HAP-1 (cell line): ENCODE results near the gene MTA1.

Experiments
- DNase-seq, 2 experiments: peaks; one replicate each; pipeline ENCODE4 v3.0.0-alpha.2; 2016 to 2020; ENCODE audit warnings: low spot score in 2 of 2
- H3K27me3 ChIP-seq: fragments of 250-450 bp; sonication (Bioruptor Pico); 2 replicates; pipeline ENCODE4 v1.5.1; 2020; ENCODE audit warnings: low read depth, mild to moderate bottlenecking, moderate library complexity
- H3K36me3 ChIP-seq: fragments of 250-450 bp; sonication (Bioruptor Pico); replicated peaks from 2 replicates; pipeline ENCODE4 v1.5.1; 2020; ENCODE audit warnings: mild to moderate bottlenecking
- H3K4me1 ChIP-seq: fragments of 250-450 bp; sonication (Bioruptor Pico); 2 replicates; pipeline ENCODE4 v1.5.1; 2020; ENCODE audit warnings: mild to moderate bottlenecking
- H3K4me3 ChIP-seq: fragments of 250-450 bp; sonication (Bioruptor Pico); 2 replicates; pipeline ENCODE4 v1.5.1; 2020; ENCODE audit warnings: mild to moderate bottlenecking, moderate library complexity
- H3K9me3 ChIP-seq: fragments of 250-450 bp; sonication (Bioruptor Pico); 2 replicates; pipeline ENCODE4 v1.5.1; 2020; ENCODE audit warnings: mild to moderate bottlenecking, moderate library complexity
- in situ Hi-C: fragments of 300-500 bp; cut with MboI; formaldehyde crosslinking; loops from 3 replicates; pipeline ENCODE4 v1.14.3; 2020; ENCODE audit warnings: low sequenced_read_pairs, inconsistent platforms, mixed read lengths

Gene MTA1

GRCh38 chr14:105476097-105476830, 56.6 kb downstream of the MTA1 start:
- in situ Hi-C loops: no loop called here
- H3K4me1 ChIP-seq: peaks cover 14% of the 10 kb centered on the region
- H3K9me3 ChIP-seq: no peaks in the 10 kb centered on the region
- DNase-seq: no peak
- no peak overlapping the region for H3K4me3 ChIP-seq
- no peaks in the 10 kb centered on the region for H3K36me3 ChIP-seq
- H3K27me3 ChIP-seq: peaks cover 48% of the 10 kb centered on the region

- H3K4me3 ChIP-seq: no peak overlapping the region
- H3K4me1 ChIP-seq: peaks cover 19% of the 10 kb centered on the region
- in situ Hi-C loops: no loop called here
- H3K27me3 ChIP-seq: peaks cover 48% of the 10 kb centered on the region
- DNase-seq: no peak
- no peaks in the 10 kb centered on the region for H3K36me3 ChIP-seq
- no peaks in the 10 kb centered on the region for H3K9me3 ChIP-seq
These were observed 57.4 kb downstream of the MTA1 start for GRCh38 chr14:105476831-105477659.

GRCh38 chr14:105477660-105478397, 58.2 kb downstream of the MTA1 start:
- DNase-seq: no peak
- in situ Hi-C loops: no loop called here
- Histone ChIP-seq H3K4me1 (peaks cover 22% of the 10 kb centered on the region), H3K27me3 (peaks cover 48% of the 10 kb centered on the region), H3K9me3 (no peaks in the 10 kb centered on the region), H3K4me3 (no peak overlapping the region), H3K36me3 (no peaks in the 10 kb centered on the region)

- Histone ChIP-seq H3K4me3 (no peak overlapping the region), H3K9me3 (no peaks in the 10 kb centered on the region), H3K36me3 (no peaks in the 10 kb centered on the region), H3K27me3 (peaks cover 48% of the 10 kb centered on the region), H3K4me1 (peaks cover 19% of the 10 kb centered on the region)
- no peak for DNase-seq
- in situ Hi-C loops: no loop called here
These were observed 59.0 kb downstream of the MTA1 start for GRCh38 chr14:105478398-105479251.

- no peaks in the 10 kb centered on the region for H3K36me3 ChIP-seq
- no peak for DNase-seq
- no peaks in the 10 kb centered on the region for H3K9me3 ChIP-seq
- peaks cover 16% of the 10 kb centered on the region for H3K4me1 ChIP-seq
- no peak overlapping the region for H3K4me3 ChIP-seq
- in situ Hi-C loops: no loop called here
- peaks cover 48% of the 10 kb centered on the region for H3K27me3 ChIP-seq
These were observed 60.0 kb downstream of the MTA1 start for GRCh38 chr14:105479431-105480158.

- Histone ChIP-seq H3K36me3 (no peaks in the 10 kb centered on the region), H3K4me1 (peaks cover 16% of the 10 kb centered on the region), H3K9me3 (no peaks in the 10 kb centered on the region), H3K4me3 (no peak overlapping the region), H3K27me3 (peaks cover 45% of the 10 kb centered on the region)
- no peak for DNase-seq
- in situ Hi-C loops: no loop called here
These were observed 60.6 kb downstream of the MTA1 start for GRCh38 chr14:105480199-105480746.

GRCh38 chr14:105480807-105481801, 61.5 kb downstream of the MTA1 start:
- Histone ChIP-seq H3K27me3 (peaks cover 37% of the 10 kb centered on the region), H3K4me3 (peak overlapping the region; percentile 27), H3K36me3 (no peaks in the 10 kb centered on the region), H3K4me1 (peaks cover 16% of the 10 kb centered on the region), H3K9me3 (no peaks in the 10 kb centered on the region)
- in situ Hi-C loops: no loop called here
- peak; percentile 77 to 93 for DNase-seq

GRCh38 chr14:105481886-105482457, 62.3 kb downstream of the MTA1 start:
- peak; percentile 92 to 97 for DNase-seq
- H3K36me3 ChIP-seq: no peaks in the 10 kb centered on the region
- in situ Hi-C loops: no loop called here
- no peak overlapping the region for H3K4me3 ChIP-seq
- H3K4me1 ChIP-seq: peaks cover 16% of the 10 kb centered on the region
- peaks cover 28% of the 10 kb centered on the region for H3K27me3 ChIP-seq
- H3K9me3 ChIP-seq: no peaks in the 10 kb centered on the region

- Histone ChIP-seq H3K9me3 (no peaks in the 10 kb centered on the region), H3K27me3 (peaks cover 24% of the 10 kb centered on the region), H3K4me1 (peaks cover 16% of the 10 kb centered on the region)
These were observed 63.0 kb downstream of the MTA1 start for GRCh38 chr14:105482486-105483110.

GRCh38 chr14:105483300-105484068, 63.9 kb downstream of the MTA1 start:
- DNase-seq: no peak
- H3K27me3 ChIP-seq: peaks cover 17% of the 10 kb centered on the region
- H3K4me1 ChIP-seq: peaks cover 16% of the 10 kb centered on the region
- H3K36me3 ChIP-seq: no peaks in the 10 kb centered on the region
- no peak overlapping the region for H3K4me3 ChIP-seq
- in situ Hi-C loops: no loop called here
- H3K9me3 ChIP-seq: no peaks in the 10 kb centered on the region

More at GRCh38 chr14:105482486-105483110, 63.0 kb downstream of the MTA1 start:
- DNase-seq: no peak
- in situ Hi-C loops: no loop called here
- no peak overlapping the region for H3K4me3 ChIP-seq
- no peaks in the 10 kb centered on the region for H3K36me3 ChIP-seq
